Measurements from ENCODE around the gene IFIT2.

- TF ChIP-seq YY1 (IDR thresholded peaks at IDR 0.05; ENCODE audit: insufficient read depth, insufficient read length) = no peak
- no peak for TF ChIP-seq SUZ12 (IDR thresholded peaks at IDR 0.05; ENCODE audit: extremely low read depth, insufficient read depth, insufficient read length)
- no peak for TF ChIP-seq ZNF274 (IDR thresholded peaks at IDR 0.05; ENCODE audit: low read depth, low read length)
Observed at GRCh38 chr10:89337484-89337883, 35.6 kb downstream of the IFIT2 start.

Measured in NT2/D1 (cell line).